ENCODE data around the gene ASB15. TPM values are rescaled to one million over a fixed set of nuclear protein-coding genes. Genes with fewer than 3 reads are reported as not detected.

ASB15 gene
- total RNA-seq, 4 donors from 2014 or later: not detected

- 79% methylated on average over 2 of the region's 2 CpGs for WGBS
- no peak for DNase-seq (ENCODE audit: low spot score in 2 of 2)
- H3K9me3 ChIP-seq: no peaks in the 10 kb centered on the region
Observed at GRCh38 chr7:123599766-123600165, 1.9 kb upstream of the ASB15 start.

GRCh38 chr7:123600876-123601275 lies 745 bp upstream of the ASB15 start:
- Histone ChIP-seq H3K4me3 (no peak overlapping the region), H3K27me3 (no peaks in the 10 kb centered on the region), H3K4me1 (no peaks in the 10 kb centered on the region), H3K27ac (no peak overlapping the region), H3K36me3 (no peaks in the 10 kb centered on the region), H3K9me3 (no peaks in the 10 kb centered on the region)
- WGBS: 56% methylated on average over 3 of the region's 3 CpGs
- no peak for DNase-seq (ENCODE audit: low spot score in 2 of 2)
- TF ChIP-seq CTCF (IDR thresholded peaks at IDR 0.05): no peak
- no peak for TF ChIP-seq EP300 (IDR thresholded peaks at IDR 0.05)
- TF ChIP-seq POLR2AphosphoS5 (IDR thresholded peaks at IDR 0.05): no peak
- no peak for TF ChIP-seq POLR2A (IDR thresholded peaks at IDR 0.05)

More at GRCh38 chr7:123599766-123600165, 1.9 kb upstream of the ASB15 start:
- TF ChIP-seq POLR2AphosphoS5 (IDR thresholded peaks at IDR 0.05) (no peak), POLR2A (IDR thresholded peaks at IDR 0.05) (no peak), CTCF (IDR thresholded peaks at IDR 0.05) (no peak), EP300 (IDR thresholded peaks at IDR 0.05) (no peak)
- Histone ChIP-seq H3K27ac (no peak overlapping the region), H3K4me3 (no peak overlapping the region), H3K36me3 (no peaks in the 10 kb centered on the region), H3K27me3 (no peaks in the 10 kb centered on the region), H3K4me1 (no peaks in the 10 kb centered on the region)

- TF ChIP-seq POLR2AphosphoS5 (IDR thresholded peaks at IDR 0.05) (no peak), EP300 (IDR thresholded peaks at IDR 0.05) (no peak), CTCF (IDR thresholded peaks at IDR 0.05) (no peak), POLR2A (IDR thresholded peaks at IDR 0.05) (no peak)
- WGBS: 91% methylated on average over 3 of the region's 3 CpGs
Observed at GRCh38 chr7:123602648-123603047, 1.0 kb downstream of the ASB15 start.

GRCh38 chr7:123604739-123605138 lies 3.1 kb downstream of the ASB15 start:
- Histone ChIP-seq H3K4me1 (no peaks in the 10 kb centered on the region), H3K36me3 (no peaks in the 10 kb centered on the region), H3K9me3 (no peaks in the 10 kb centered on the region), H3K4me3 (no peak overlapping the region), H3K27me3 (no peaks in the 10 kb centered on the region), H3K27ac (no peak overlapping the region)
- DNase-seq (ENCODE audit: low spot score in 2 of 2): no peak
- TF ChIP-seq POLR2A (IDR thresholded peaks at IDR 0.05) (no peak), POLR2AphosphoS5 (IDR thresholded peaks at IDR 0.05) (no peak), CTCF (IDR thresholded peaks at IDR 0.05) (no peak)
- WGBS: 61% methylated on average over 3 of the region's 3 CpGs

More at GRCh38 chr7:123602648-123603047, 1.0 kb downstream of the ASB15 start:
- Histone ChIP-seq H3K27ac (no peak overlapping the region), H3K27me3 (no peaks in the 10 kb centered on the region), H3K36me3 (no peaks in the 10 kb centered on the region), H3K9me3 (no peaks in the 10 kb centered on the region), H3K4me1 (no peaks in the 10 kb centered on the region), H3K4me3 (no peak overlapping the region)
- DNase-seq (ENCODE audit: low spot score in 2 of 2): no peak

GRCh38 chr7:123607423-123607975 lies 5.9 kb downstream of the ASB15 start:
- H3K4me1 ChIP-seq: no peaks in the 10 kb centered on the region
- no peak for TF ChIP-seq POLR2AphosphoS5 (IDR thresholded peaks at IDR 0.05)
- TF ChIP-seq EP300 (IDR thresholded peaks at IDR 0.05): no peak
- TF ChIP-seq POLR2A (IDR thresholded peaks at IDR 0.05): no peak
- no peak for TF ChIP-seq CTCF (IDR thresholded peaks at IDR 0.05)
- WGBS: 73% methylated on average over 4 of the region's 4 CpGs
- H3K27ac ChIP-seq: no peak overlapping the region
- no peaks in the 10 kb centered on the region for H3K27me3 ChIP-seq
- H3K36me3 ChIP-seq: no peaks in the 10 kb centered on the region
- H3K4me3 ChIP-seq: no peak overlapping the region
- no peak for DNase-seq (ENCODE audit: low spot score in 2 of 2)
- no peaks in the 10 kb centered on the region for H3K9me3 ChIP-seq
